Measurements from ENCODE around the gene GCK. TPM values are rescaled to one million over a fixed set of nuclear protein-coding genes. Genes with fewer than 3 reads are reported as not detected.
"Not testable (repeated sequence)": the region's sequence is repeated elsewhere in the genome, so short reads cannot be mapped to it uniquely, and the experiment has no call there.

The GCK gene
- total RNA-seq, 1 experiment from 2014 or later, result 2.8 TPM

- DNase-seq, result peak; percentile 35
- Histone ChIP-seq H3K27me3 (ENCODE audit: control insufficient read depth, insufficient read depth, low read length) (no peaks in the 10 kb centered on the region), H3K4me3 (ENCODE audit: insufficient read depth, low read depth, low read length) (no peak overlapping the region), H3K36me3 (replicated peaks; ENCODE audit: control insufficient read depth, insufficient read depth, low read length) (no peaks in the 10 kb centered on the region)
Observed at GRCh38 chr7:44184873-44185446, 4.3 kb downstream of the GCK start.

GRCh38 chr7:44184206-44184872, 4.9 kb downstream of the GCK start:
- DNase-seq, result peak; percentile 55
- Histone ChIP-seq H3K36me3 (replicated peaks; ENCODE audit: control insufficient read depth, insufficient read depth, low read length) (no peaks in the 10 kb centered on the region), H3K27me3 (ENCODE audit: control insufficient read depth, insufficient read depth, low read length) (no peaks in the 10 kb centered on the region), H3K4me3 (ENCODE audit: insufficient read depth, low read depth, low read length) (no peak overlapping the region)

GRCh38 chr7:44183386-44183785, 5.9 kb downstream of the GCK start:
- H3K27me3 ChIP-seq (ENCODE audit: control insufficient read depth, insufficient read depth, low read length), result no peaks in the 10 kb centered on the region
- H3K4me3 ChIP-seq (ENCODE audit: insufficient read depth, low read depth, low read length), result no peak overlapping the region
- H3K36me3 ChIP-seq (replicated peaks; ENCODE audit: control insufficient read depth, insufficient read depth, low read length), result no peaks in the 10 kb centered on the region
- no peak for DNase-seq

GRCh38 chr7:44182827-44183226, 6.4 kb downstream of the GCK start:
- DNase-seq, result no peak
- H3K27me3 ChIP-seq (ENCODE audit: control insufficient read depth, insufficient read depth, low read length), result no peaks in the 10 kb centered on the region; the same call in 1 of the 2 replicates
- H3K36me3 ChIP-seq (replicated peaks; ENCODE audit: control insufficient read depth, insufficient read depth, low read length), result no peaks in the 10 kb centered on the region

GRCh38 chr7:44180631-44181030, 8.6 kb downstream of the GCK start:
- Histone ChIP-seq H3K27me3 (ENCODE audit: control insufficient read depth, insufficient read depth, low read length) (no peaks in the 10 kb centered on the region; the same call in 1 of the 2 replicates), H3K4me3 (ENCODE audit: insufficient read depth, low read depth, low read length) (no peak overlapping the region), H3K36me3 (replicated peaks; ENCODE audit: control insufficient read depth, insufficient read depth, low read length) (no peaks in the 10 kb centered on the region)
- DNase-seq, result no peak

More at GRCh38 chr7:44182827-44183226, 6.4 kb downstream of the GCK start:
- no peak overlapping the region for H3K4me3 ChIP-seq (ENCODE audit: insufficient read depth, low read depth, low read length)

GRCh38 chr7:44177570-44178131, 11.6 kb downstream of the GCK start:
- H3K4me3 ChIP-seq (ENCODE audit: insufficient read depth, low read depth, low read length), result no peak overlapping the region
- no peaks in the 10 kb centered on the region for H3K36me3 ChIP-seq (replicated peaks; ENCODE audit: control insufficient read depth, insufficient read depth, low read length)
- peak; percentile 41 for DNase-seq
- no peaks in the 10 kb centered on the region; the same call in 1 of the 2 replicates for H3K27me3 ChIP-seq (ENCODE audit: control insufficient read depth, insufficient read depth, low read length)

- Histone ChIP-seq H3K4me3 (ENCODE audit: insufficient read depth, low read depth, low read length) (no peak overlapping the region), H3K36me3 (replicated peaks; ENCODE audit: control insufficient read depth, insufficient read depth, low read length) (no peaks in the 10 kb centered on the region), H3K27me3 (ENCODE audit: control insufficient read depth, insufficient read depth, low read length) (no peaks in the 10 kb centered on the region; the same call in 1 of the 2 replicates)
- DNase-seq, result no peak
Observed at GRCh38 chr7:44176486-44176885, 12.8 kb downstream of the GCK start.

- H3K4me3 ChIP-seq (ENCODE audit: insufficient read depth, low read depth, low read length), result no peak overlapping the region
- no peaks in the 10 kb centered on the region; the same call in 1 of the 2 replicates for H3K27me3 ChIP-seq (ENCODE audit: control insufficient read depth, insufficient read depth, low read length)
- DNase-seq, result no peak
- no peaks in the 10 kb centered on the region for H3K36me3 ChIP-seq (replicated peaks; ENCODE audit: control insufficient read depth, insufficient read depth, low read length)
Observed at GRCh38 chr7:44175730-44176129, 13.5 kb downstream of the GCK start.

GRCh38 chr7:44174694-44174948, 14.6 kb downstream of the GCK start:
- not testable (repeated sequence) for H3K36me3 ChIP-seq (replicated peaks; ENCODE audit: control insufficient read depth, insufficient read depth, low read length); H3K4me3 ChIP-seq (ENCODE audit: insufficient read depth, low read depth, low read length); DNase-seq; H3K27me3 ChIP-seq (ENCODE audit: control insufficient read depth, insufficient read depth, low read length)

- Histone ChIP-seq H3K36me3 (replicated peaks; ENCODE audit: control insufficient read depth, insufficient read depth, low read length) (no peaks in the 10 kb centered on the region), H3K4me3 (ENCODE audit: insufficient read depth, low read depth, low read length) (no peak overlapping the region), H3K27me3 (ENCODE audit: control insufficient read depth, insufficient read depth, low read length) (no peaks in the 10 kb centered on the region; the same call in 1 of the 2 replicates)
- no peak for DNase-seq
Observed at GRCh38 chr7:44173911-44174693, 15.1 kb downstream of the GCK start.

- Histone ChIP-seq H3K27me3 (ENCODE audit: control insufficient read depth, insufficient read depth, low read length) (no peaks in the 10 kb centered on the region; the same call in 1 of the 2 replicates), H3K36me3 (replicated peaks; ENCODE audit: control insufficient read depth, insufficient read depth, low read length) (no peaks in the 10 kb centered on the region), H3K4me3 (ENCODE audit: insufficient read depth, low read depth, low read length) (no peak overlapping the region)
- DNase-seq, result no peak
Observed at GRCh38 chr7:44172803-44173424, 16.3 kb downstream of the GCK start.

GRCh38 chr7:44172352-44172751, 16.9 kb downstream of the GCK start:
- no peaks in the 10 kb centered on the region for H3K36me3 ChIP-seq (replicated peaks; ENCODE audit: control insufficient read depth, insufficient read depth, low read length)
- no peak overlapping the region for H3K4me3 ChIP-seq (ENCODE audit: insufficient read depth, low read depth, low read length)
- no peaks in the 10 kb centered on the region for H3K27me3 ChIP-seq (ENCODE audit: control insufficient read depth, insufficient read depth, low read length)
- no peak for DNase-seq

GRCh38 chr7:44171901-44172300, 17.3 kb downstream of the GCK start:
- DNase-seq; H3K27me3 ChIP-seq (ENCODE audit: control insufficient read depth, insufficient read depth, low read length): not testable (repeated sequence)

GRCh38 chr7:44167920-44168319, 21.3 kb downstream of the GCK start:
- no peak for DNase-seq
- no peaks in the 10 kb centered on the region for H3K27me3 ChIP-seq (ENCODE audit: control insufficient read depth, insufficient read depth, low read length)
- H3K36me3 ChIP-seq (replicated peaks; ENCODE audit: control insufficient read depth, insufficient read depth, low read length), result no peaks in the 10 kb centered on the region
- no peak overlapping the region for H3K4me3 ChIP-seq (ENCODE audit: insufficient read depth, low read depth, low read length)

More at GRCh38 chr7:44171901-44172300, 17.3 kb downstream of the GCK start:
- not testable (repeated sequence) for H3K36me3 ChIP-seq (replicated peaks; ENCODE audit: control insufficient read depth, insufficient read depth, low read length); H3K4me3 ChIP-seq (ENCODE audit: insufficient read depth, low read depth, low read length)

All from H7 (cell line).